Measurements from ENCODE around the gene ANKHD1.

DNA sequence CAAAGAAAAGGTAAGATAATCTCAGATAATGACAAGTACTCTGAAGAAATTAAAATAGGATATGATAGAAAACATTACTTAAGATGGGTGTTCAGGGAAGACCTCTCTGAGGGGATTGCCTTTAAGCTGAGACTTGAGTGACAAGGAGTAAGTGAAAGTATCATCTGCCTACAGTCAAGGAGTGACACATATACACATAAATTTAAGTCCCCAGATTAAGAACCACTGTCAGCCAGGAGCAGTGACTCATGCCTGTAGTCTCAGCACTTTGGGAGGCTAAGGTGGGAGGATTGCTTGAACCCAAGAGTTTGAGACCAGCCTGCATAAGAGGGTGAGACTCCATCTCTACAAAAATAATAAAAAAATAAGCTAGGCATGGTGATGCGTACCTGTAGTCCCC, 19.7 kb upstream of the ANKHD1 start:
- TF ChIP-seq, protein P1, sequence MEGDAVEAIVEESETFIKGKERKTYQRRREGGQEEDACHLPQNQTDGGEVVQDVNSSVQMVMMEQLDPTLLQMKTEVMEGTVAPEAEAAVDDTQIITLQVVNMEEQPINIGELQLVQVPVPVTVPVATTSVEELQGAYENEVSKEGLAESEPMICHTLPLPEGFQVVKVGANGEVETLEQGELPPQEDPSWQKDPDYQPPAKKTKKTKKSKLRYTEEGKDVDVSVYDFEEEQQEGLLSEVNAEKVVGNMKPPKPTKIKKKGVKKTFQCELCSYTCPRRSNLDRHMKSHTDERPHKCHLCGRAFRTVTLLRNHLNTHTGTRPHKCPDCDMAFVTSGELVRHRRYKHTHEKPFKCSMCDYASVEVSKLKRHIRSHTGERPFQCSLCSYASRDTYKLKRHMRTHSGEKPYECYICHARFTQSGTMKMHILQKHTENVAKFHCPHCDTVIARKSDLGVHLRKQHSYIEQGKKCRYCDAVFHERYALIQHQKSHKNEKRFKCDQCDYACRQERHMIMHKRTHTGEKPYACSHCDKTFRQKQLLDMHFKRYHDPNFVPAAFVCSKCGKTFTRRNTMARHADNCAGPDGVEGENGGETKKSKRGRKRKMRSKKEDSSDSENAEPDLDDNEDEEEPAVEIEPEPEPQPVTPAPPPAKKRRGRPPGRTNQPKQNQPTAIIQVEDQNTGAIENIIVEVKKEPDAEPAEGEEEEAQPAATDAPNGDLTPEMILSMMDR (IDR thresholded peaks at IDR 0.05; ENCODE audit: poor library complexity, severe bottlenecking), result no peak
- TF ChIP-seq, protein P2, sequence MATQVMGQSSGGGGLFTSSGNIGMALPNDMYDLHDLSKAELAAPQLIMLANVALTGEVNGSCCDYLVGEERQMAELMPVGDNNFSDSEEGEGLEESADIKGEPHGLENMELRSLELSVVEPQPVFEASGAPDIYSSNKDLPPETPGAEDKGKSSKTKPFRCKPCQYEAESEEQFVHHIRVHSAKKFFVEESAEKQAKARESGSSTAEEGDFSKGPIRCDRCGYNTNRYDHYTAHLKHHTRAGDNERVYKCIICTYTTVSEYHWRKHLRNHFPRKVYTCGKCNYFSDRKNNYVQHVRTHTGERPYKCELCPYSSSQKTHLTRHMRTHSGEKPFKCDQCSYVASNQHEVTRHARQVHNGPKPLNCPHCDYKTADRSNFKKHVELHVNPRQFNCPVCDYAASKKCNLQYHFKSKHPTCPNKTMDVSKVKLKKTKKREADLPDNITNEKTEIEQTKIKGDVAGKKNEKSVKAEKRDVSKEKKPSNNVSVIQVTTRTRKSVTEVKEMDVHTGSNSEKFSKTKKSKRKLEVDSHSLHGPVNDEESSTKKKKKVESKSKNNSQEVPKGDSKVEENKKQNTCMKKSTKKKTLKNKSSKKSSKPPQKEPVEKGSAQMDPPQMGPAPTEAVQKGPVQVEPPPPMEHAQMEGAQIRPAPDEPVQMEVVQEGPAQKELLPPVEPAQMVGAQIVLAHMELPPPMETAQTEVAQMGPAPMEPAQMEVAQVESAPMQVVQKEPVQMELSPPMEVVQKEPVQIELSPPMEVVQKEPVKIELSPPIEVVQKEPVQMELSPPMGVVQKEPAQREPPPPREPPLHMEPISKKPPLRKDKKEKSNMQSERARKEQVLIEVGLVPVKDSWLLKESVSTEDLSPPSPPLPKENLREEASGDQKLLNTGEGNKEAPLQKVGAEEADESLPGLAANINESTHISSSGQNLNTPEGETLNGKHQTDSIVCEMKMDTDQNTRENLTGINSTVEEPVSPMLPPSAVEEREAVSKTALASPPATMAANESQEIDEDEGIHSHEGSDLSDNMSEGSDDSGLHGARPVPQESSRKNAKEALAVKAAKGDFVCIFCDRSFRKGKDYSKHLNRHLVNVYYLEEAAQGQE (IDR thresholded peaks at IDR 0.05; ENCODE audit: borderline replicate concordance), result no peak
- no peak for TF ChIP-seq TAF1 (IDR thresholded peaks at IDR 0.05; ENCODE audit: low read depth)
- no peak for TF ChIP-seq EP300 (conservative IDR thresholded peaks at IDR 0.05; ENCODE audit: poor library complexity, severe bottlenecking)
- no peak for TF ChIP-seq SMC3 (conservative IDR thresholded peaks at IDR 0.05; ENCODE audit: poor library complexity)
- TF ChIP-seq EZH2 (IDR thresholded peaks at IDR 0.05; ENCODE audit: borderline replicate concordance, insufficient read depth, low read length, poor library complexity, severe bottlenecking), result no peak
